Measurements from ENCODE around the gene LINGO4. TPM values are rescaled to one million over a fixed set of nuclear protein-coding genes. Genes with fewer than 3 reads are reported as not detected.

Gene LINGO4
- total RNA-seq, 6 experiments from 2014 or later, result 0.12 to 0.37 (median 0.18) TPM

DNA sequence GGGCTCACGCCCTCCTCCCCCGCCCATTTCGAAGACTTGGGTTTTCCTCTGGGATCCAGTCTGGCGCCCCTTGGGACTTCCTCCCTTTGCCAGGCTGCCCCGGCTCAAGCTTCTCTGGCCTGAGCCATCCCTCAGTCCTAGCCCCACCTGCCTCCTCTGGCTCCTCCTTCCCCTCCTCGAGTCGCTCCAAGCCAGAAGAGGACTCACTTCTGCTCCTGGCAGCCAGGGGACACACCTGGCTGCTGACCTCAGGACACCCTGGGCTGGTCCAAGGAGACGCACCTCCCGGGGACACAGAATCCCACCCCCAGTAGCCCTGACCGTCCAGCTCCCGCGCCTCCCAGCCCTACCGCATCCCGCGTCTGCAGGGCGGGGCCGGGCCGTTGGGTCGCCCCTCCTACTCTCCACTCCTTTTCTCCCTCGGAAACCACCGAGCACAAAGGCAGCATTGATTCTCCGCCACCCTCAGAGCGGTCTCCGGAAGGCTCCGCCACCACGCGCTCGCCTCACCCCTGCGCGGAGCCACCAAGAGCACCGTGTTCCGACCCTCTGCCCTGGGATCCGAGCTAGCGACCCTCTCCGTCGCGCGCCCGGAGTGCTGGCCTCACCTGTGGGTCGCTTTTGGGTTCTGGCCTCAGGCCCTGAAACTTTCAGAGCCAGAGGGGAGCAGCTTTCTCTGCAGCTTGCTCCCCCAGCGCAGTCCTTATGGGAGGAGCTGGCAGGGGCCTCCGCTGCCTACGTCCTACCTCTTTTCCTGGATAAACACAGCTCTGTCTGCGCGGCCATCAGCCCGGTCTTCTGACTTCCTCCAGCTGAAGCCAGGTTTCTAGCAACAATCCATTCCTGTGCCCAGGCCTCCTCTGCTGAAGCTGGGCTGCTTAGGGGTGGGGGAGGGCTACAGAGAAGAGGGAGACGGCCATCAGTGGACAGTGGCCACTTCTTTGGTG, 34.5 kb upstream of the LINGO4 start, which contains the start of gene C2CD4D:
Gene C2CD4D (minus strand): TSS at position 364 of the 947 bp plus-strand sequence. CDS start 831 bp downstream, outside the sequence.
- no peaks in the 10 kb centered on the region for H3K27me3 ChIP-seq
- DNase-seq (no peak), ATAC-seq (peak; percentile 8 to 36 (median 26))
- H3K27ac ChIP-seq, result no peak within 1 kb of the TSS
- H3K36me3 ChIP-seq, result no peaks in the 10 kb centered on the region
- no peaks in the 10 kb centered on the region for H3K9me3 ChIP-seq
- H3K4me1 ChIP-seq, result peaks cover 0 to 39% (median 11%) of the 10 kb centered on the region in 4 donors
- intact Hi-C loops (cut with DNase I), result loop anchor here in 1 of 2 donors (10.0 kb wide), 1 partner anchor 255 kb away; no protein-coding TSS in a partner anchor
- H3K4me3 ChIP-seq, result peak within 1 kb of the TSS; percentile 42 to 57 (median 48)
- TF ChIP-seq POLR2A (IDR thresholded peaks at IDR 0.05), result peak; percentile 27
- TF ChIP-seq, protein P1, sequence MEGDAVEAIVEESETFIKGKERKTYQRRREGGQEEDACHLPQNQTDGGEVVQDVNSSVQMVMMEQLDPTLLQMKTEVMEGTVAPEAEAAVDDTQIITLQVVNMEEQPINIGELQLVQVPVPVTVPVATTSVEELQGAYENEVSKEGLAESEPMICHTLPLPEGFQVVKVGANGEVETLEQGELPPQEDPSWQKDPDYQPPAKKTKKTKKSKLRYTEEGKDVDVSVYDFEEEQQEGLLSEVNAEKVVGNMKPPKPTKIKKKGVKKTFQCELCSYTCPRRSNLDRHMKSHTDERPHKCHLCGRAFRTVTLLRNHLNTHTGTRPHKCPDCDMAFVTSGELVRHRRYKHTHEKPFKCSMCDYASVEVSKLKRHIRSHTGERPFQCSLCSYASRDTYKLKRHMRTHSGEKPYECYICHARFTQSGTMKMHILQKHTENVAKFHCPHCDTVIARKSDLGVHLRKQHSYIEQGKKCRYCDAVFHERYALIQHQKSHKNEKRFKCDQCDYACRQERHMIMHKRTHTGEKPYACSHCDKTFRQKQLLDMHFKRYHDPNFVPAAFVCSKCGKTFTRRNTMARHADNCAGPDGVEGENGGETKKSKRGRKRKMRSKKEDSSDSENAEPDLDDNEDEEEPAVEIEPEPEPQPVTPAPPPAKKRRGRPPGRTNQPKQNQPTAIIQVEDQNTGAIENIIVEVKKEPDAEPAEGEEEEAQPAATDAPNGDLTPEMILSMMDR (IDR thresholded peaks at IDR 0.05), result no peak
- 34% methylated on average over 19 of the region's 47 CpGs for WGBS (ENCODE audit: insufficient coverage, low coverage, low lambda C conversion rate, missing lambda C conversion rate)

- H3K27ac ChIP-seq, result no peak overlapping the region
- TF ChIP-seq, protein P1 (IDR thresholded peaks at IDR 0.05), result no peak
- TF ChIP-seq POLR2A (IDR thresholded peaks at IDR 0.05), result no peak
- WGBS (ENCODE audit: insufficient coverage, low coverage, low lambda C conversion rate, missing lambda C conversion rate), result 30% methylated on average over 2 of the region's 16 CpGs
- H3K4me3 ChIP-seq, result peak overlapping the region; percentile 42 to 57 (median 48)
- ATAC-seq (no peak), DNase-seq (no peak)
- peaks cover 0 to 45% (median 14%) of the 10 kb centered on the region in 4 donors for H3K4me1 ChIP-seq
- no peaks in the 10 kb centered on the region for H3K27me3 ChIP-seq
- no peaks in the 10 kb centered on the region for H3K9me3 ChIP-seq
- H3K36me3 ChIP-seq, result no peaks in the 10 kb centered on the region
- intact Hi-C loops (cut with DNase I), result no loop called here
Observed at GRCh38 chr1:151839082-151839412, 33.8 kb upstream of the LINGO4 start.

DNA sequence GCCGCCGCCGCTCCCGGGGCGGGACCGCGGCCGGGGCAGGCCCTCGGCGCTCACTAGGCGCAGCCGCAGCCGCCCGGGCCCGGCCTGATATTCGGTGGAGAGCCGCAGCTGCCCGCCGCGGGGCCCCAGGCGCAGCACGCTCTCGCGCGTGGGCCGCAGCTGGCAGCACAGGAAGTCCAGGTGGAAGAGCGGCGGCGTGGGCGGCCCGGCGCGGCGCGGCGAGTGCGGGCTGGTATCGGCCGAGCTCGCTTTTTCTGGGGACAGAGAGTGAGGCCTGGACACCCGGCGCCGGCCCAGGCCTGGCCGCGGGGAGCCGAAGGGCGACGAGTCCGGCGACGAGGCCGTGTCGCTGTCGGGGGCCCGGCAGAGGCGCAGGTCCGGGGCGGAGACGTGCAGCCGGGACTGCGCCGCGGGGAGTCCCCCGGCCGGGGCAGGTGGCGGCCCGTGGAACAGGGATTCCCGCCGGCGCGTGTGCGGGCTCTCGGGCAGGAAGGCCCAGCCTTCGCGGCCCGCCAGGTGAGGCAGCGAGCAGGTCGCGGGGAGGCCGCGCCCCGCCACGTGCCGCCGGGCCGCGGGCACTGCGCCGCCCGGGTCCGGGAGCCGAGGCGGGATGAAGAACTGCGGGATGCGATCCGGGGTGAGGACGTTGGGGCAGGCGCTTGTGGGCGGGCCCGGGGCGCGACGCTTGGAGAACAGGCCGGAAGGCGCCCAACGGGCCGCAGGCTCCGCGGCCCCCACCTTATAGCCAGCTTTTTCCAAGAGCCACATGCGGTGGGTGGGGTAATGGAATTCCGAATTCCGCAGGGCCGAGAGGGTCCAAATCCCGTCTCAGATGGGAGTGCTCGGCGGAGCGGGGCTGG, 33.2 kb upstream of the LINGO4 start:
- Histone ChIP-seq H3K4me1 (peaks cover 0 to 51% (median 17%) of the 10 kb centered on the region in 4 donors), H3K36me3 (no peaks in the 10 kb centered on the region), H3K27ac (no peak overlapping the region), H3K4me3 (peak overlapping the region; percentile 42 to 57 (median 48)), H3K9me3 (no peaks in the 10 kb centered on the region), H3K27me3 (no peaks in the 10 kb centered on the region)
- DNase-seq, result peak in 1 of 3 donors; percentile 48
- whole genome bisulfite sequencing (ENCODE audit: insufficient coverage, low coverage, low lambda C conversion rate, missing lambda C conversion rate), result no CpG with 5 or more reads among the region's 117 CpGs
- TF ChIP-seq, protein P1 (IDR thresholded peaks at IDR 0.05), result no peak
- peak; percentile 29 for TF ChIP-seq POLR2A (IDR thresholded peaks at IDR 0.05)
- ATAC-seq, result peak; percentile 10 to 39 (median 25)
- intact Hi-C loops (cut with DNase I), result no loop called here

DNA sequence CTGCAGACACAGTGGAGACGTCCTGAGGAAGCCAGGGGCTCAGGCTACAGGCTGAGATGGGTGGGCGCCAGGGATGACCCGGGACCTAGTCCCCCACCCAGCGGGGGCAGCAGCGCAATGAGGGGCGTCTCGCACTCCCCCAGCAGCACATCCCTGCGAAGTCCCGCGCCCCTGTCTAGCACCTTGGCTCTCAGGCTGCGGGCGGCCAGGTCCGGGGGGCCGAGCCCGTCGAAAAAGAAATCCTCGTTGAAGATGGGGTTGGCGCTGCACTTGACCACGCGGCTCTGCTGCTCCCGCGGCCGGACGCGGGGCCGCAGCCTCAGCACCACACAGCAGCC, 32.6 kb upstream of the LINGO4 start:
- DNase-seq (no peak), ATAC-seq (no peak)
- Histone ChIP-seq H3K4me3 (peak overlapping the region; percentile 42 to 57 (median 48)), H3K27me3 (no peaks in the 10 kb centered on the region), H3K27ac (no peak overlapping the region), H3K9me3 (no peaks in the 10 kb centered on the region), H3K4me1 (peaks cover 0 to 57% (median 19%) of the 10 kb centered on the region in 4 donors), H3K36me3 (no peaks in the 10 kb centered on the region)
- intact Hi-C loops (cut with DNase I), result no loop called here
- WGBS (ENCODE audit: insufficient coverage, low coverage, low lambda C conversion rate, missing lambda C conversion rate), result 18% methylated on average over 4 of the region's 26 CpGs
- TF ChIP-seq POLR2A (IDR thresholded peaks at IDR 0.05), result no peak
- TF ChIP-seq, protein P1 (IDR thresholded peaks at IDR 0.05), result no peak
